ENCODE measurements around the gene SPAG8. TPM values are rescaled to one million over a fixed set of nuclear protein-coding genes. Genes with fewer than 3 reads are reported as not detected.

Gene SPAG8
- total RNA-seq, 1 donor from 2014 or later: 2.1 TPM

- DNase-seq (ENCODE audit: missing footprints) (peak; percentile 77), ATAC-seq (peak; percentile 82)
- intact Hi-C loops (cut with DNase I): loop anchor here (2.0 to 5.0 kb wide), 3 partner anchors 21 to 231 kb away; partner anchors contain the start of gene SPAG8
Observed at GRCh38 chr9:35791297-35791921, 20.7 kb downstream of the SPAG8 start, which contains the start of gene NPR2. Gene NPR2, plus strand, starts transcription at chr9:35791591. Its CDS starts 818 bp downstream, at chr9:35792409.

DNA sequence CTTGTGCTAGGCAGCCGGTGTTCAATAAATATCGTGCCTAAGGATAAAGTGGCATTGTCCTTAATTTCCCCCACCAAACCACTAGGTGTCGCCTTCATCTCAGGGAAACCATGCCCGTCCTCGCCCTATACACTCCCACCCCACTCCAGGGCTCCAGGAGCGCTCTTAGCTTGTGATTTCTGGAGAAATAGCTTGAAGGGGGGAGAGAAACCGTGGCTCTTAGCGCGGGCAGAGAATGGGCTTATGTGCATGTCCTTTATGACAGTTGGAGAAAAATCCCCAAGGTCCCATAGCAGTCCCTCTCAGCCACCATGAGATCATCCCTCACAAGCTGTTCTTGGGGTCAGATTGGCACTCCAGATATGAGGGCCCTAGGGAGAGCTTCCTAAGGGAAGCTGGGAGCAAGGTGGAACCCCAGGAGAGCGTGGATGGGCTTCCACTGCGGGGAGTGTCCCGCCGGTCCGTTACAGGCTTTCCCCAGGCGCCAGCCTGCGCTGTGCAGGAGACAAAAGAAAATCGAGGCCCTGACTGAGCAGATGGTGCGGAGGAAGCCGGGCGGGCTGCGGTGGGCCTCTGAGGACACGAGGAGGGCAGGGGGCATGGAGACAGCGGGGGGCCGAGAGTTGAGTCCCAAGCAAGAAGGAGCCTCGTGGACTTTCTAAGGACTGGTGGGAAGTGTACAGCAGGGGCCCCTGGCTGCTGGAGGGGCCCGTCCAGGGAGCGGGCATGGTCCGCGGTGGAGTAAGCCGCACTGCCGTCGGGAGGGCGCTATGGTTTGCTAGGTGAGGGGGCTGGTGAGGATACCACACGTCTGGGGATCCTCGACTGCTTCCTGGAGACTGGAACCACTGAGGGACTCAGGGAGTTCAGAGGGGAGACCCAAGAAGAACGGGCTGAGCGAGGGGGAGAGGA, 21.4 kb downstream of the SPAG8 start:
- intact Hi-C loops (cut with DNase I): loop anchor here (1.0 to 5.0 kb wide), 4 partner anchors 22 to 232 kb away; partner anchors contain the start of gene SPAG8
- ATAC-seq (peak; percentile 90), DNase-seq (ENCODE audit: missing footprints) (peak; percentile 77)

- intact Hi-C loops (cut with DNase I): loop anchor here (1.0 to 5.0 kb wide), 4 partner anchors 23 to 232 kb away; partner anchors contain the start of gene SPAG8
- ATAC-seq: no peak
- no peak for DNase-seq (ENCODE audit: missing footprints)
Observed at GRCh38 chr9:35790025-35790384, 22.1 kb downstream of the SPAG8 start.

- ATAC-seq: no peak
- intact Hi-C loops (cut with DNase I): no loop called here
- DNase-seq (ENCODE audit: missing footprints): no peak
Observed at GRCh38 chr9:35789541-35789940, 22.5 kb downstream of the SPAG8 start.

GRCh38 chr9:35783418-35783817, 28.6 kb downstream of the SPAG8 start:
- no peak for DNase-seq (ENCODE audit: missing footprints)
- intact Hi-C loops (cut with DNase I): no loop called here
- no peak for ATAC-seq

- no peak for DNase-seq (ENCODE audit: missing footprints)
- ATAC-seq: no peak
- intact Hi-C loops (cut with DNase I): no loop called here
Observed at GRCh38 chr9:35781066-35781465, 31.0 kb downstream of the SPAG8 start.

- ATAC-seq (no peak), DNase-seq (ENCODE audit: missing footprints) (no peak)
- intact Hi-C loops (cut with DNase I): no loop called here
Observed at GRCh38 chr9:35778496-35778895, 33.6 kb downstream of the SPAG8 start.

GRCh38 chr9:35776018-35776417, 36.0 kb downstream of the SPAG8 start:
- intact Hi-C loops (cut with DNase I): no loop called here
- ATAC-seq (no peak), DNase-seq (ENCODE audit: missing footprints) (no peak)

DNA sequence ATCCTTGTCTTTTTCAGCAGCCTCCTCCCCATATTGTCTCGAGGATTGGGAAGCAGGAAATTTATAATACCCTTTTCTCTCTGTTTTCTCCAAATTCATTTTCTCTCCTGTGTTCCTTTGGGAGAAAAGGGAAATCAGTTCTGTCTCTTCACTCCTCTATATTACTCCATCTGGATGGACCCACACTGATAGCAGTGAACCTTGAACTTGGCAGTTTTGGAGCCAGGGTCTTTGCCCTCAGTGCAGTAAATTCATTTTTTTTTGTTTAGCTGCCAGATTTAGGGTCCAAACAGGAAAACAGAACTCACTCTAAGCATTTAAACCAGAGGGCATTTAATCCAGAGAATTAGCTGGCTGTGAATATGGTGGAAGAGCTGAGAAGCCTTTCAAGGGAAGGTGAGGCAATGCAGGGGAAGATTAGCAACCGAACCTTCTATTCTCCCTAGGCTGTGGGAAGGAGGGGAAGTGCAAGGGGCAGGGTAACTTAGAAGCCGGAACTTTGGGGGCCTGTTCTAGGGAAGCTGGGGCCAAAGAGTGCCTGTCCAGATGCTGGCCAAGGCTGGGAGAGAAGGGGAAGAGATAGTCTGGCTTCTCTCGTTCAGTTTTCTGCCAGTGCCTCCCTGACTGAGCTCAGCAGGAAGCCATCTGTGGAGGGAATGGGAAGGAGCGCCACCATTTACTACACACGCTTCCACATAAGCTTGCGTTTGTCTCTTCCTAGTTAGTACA, 37.0 kb downstream of the SPAG8 start:
- DNase-seq (ENCODE audit: missing footprints) (no peak), ATAC-seq (peak; percentile 64)
- intact Hi-C loops (cut with DNase I): no loop called here

DNA sequence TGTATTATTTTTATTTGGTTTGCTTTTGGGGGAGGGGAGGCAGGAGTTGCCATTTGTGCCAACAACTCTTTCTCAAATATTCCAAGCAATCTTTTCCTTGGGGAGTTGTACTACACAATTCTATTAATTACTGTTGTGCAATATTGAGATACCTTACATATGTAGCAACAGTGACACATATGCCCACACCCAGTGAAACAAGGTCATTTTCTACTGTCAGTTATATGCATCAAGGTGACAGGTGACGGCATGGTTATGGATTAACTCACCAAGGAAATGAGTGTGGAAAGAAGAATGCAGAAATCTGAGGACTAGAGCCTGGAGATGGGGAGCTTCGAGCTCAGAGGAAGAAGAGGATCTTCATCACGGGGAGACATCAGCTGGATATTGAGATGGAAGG, 40.1 kb downstream of the SPAG8 start:
- no peak for DNase-seq (ENCODE audit: missing footprints)
- ATAC-seq: no peak
- intact Hi-C loops (cut with DNase I): no loop called here

- intact Hi-C loops (cut with DNase I): no loop called here
- no peak for ATAC-seq
- no peak for DNase-seq (ENCODE audit: missing footprints)
Observed at GRCh38 chr9:35771534-35771933, 40.5 kb downstream of the SPAG8 start.

DNA sequence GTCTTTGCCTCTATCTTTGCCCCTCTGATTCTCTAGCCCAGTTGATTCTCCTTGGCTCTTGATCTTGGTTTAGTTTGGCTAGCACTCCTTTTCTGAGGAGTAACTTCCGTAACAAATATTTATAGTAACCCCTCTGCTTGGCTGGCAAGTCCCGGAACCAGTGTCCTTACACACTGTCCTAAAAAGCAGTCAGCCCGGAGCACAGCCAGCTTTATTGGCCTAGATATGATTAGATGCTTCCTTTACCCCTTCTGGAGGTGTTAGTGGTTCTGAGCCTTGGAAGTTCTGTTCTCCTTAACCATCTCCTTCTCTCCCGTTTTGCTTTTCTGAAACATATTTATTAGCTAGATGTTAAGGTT, 41.0 kb downstream of the SPAG8 start:
- DNase-seq (ENCODE audit: missing footprints) (no peak), ATAC-seq (peak; percentile 87)
- intact Hi-C loops (cut with DNase I): no loop called here

DNA sequence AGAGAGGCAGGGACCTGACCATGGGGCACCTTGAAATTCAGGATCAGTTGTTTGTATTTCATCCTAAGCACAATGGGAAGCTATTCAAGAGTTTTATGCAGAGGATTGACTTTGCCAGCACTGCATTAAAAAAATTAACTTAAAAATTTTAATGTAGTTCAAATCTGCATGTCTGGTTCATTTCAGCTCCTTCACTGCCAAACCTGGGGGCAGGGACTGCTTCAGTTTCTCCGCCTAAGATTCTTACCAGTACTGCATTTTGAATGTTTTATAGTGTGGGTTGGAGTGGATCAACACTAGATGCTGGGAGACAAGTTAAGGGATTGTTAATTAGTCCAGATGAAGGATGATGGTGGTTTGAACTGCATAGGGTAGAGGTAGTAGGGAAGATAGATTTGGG, 42.3 kb downstream of the SPAG8 start:
- ATAC-seq (no peak), DNase-seq (ENCODE audit: missing footprints) (no peak)
- intact Hi-C loops (cut with DNase I): no loop called here

DNA sequence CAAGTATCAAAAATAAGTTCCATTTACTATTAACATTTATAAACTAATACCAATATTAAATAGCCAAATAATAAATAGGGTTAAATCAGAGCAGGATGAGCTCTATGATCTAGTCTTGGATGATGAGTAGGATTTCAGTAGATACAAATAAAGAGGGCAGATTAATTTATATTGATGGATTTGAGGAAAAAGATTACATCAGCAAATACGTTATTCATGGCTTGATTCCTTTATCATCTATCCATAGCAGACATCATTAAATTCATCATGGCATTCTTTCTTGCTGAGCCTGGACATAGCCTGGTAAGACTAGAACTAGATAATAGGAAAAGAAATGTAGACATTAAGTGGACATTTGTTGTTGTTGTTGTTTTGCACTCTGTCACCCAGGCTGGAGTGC, 44.6 kb downstream of the SPAG8 start:
- DNase-seq (ENCODE audit: missing footprints): no peak
- intact Hi-C loops (cut with DNase I): no loop called here
- no peak for ATAC-seq

DNA sequence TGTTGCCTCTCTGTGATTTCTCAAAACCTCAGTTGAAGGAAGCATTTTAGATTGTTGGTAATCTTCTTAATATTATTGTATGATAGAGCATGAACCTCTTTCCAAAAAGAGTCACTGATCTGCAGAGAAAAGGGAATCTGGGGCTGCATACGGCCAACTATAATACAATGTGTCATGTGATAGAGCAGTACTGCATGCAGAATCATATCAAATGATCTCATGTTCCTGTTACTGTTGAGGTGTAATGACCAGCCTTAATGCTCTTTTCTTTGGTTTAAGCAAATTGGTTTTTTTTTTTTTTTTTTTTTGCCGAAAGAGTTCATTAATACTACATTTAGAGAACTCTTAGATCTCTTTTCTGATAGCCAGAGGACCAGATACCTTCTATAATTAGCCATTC, 45.1 kb downstream of the SPAG8 start:
- DNase-seq (ENCODE audit: missing footprints): no peak
- ATAC-seq: no peak
- intact Hi-C loops (cut with DNase I): no loop called here

- intact Hi-C loops (cut with DNase I): no loop called here
- DNase-seq (ENCODE audit: missing footprints) (no peak), ATAC-seq (no peak)
Observed at GRCh38 chr9:35763803-35764202, 48.3 kb downstream of the SPAG8 start.

GRCh38 chr9:35763181-35763580, 48.9 kb downstream of the SPAG8 start:
- DNase-seq (ENCODE audit: missing footprints): no peak
- ATAC-seq: no peak
- intact Hi-C loops (cut with DNase I): no loop called here

GRCh38 chr9:35760651-35761050, 51.4 kb downstream of the SPAG8 start:
- DNase-seq (ENCODE audit: missing footprints) (no peak), ATAC-seq (no peak)
- intact Hi-C loops (cut with DNase I): no loop called here

DNA sequence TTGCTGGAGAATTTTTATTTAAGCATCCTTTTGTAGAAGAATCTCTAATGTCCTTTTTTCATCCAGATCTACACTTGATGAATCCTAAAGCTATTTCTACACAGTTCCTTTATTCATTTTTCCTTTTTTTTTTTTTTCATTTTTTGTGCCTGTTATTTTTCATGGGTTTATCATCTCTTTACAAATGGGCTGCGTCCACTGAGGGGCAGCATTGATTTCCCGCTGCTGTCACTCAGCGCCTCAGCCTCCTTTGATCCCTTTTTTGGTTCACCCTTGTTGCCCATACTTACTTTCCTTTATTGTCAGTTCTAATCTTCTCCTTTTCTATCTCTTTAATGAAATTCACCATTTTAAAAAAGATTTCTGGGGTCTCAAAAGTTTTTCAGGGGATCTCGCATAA, 52.3 kb downstream of the SPAG8 start:
- intact Hi-C loops (cut with DNase I): no loop called here

More for the DNA sequence above, 52.3 kb downstream of the SPAG8 start:
- no peak for DNase-seq (ENCODE audit: missing footprints)
- no peak for ATAC-seq

Data from Right ventricle myocardium inferior (tissue), 1 donor.